HEK293T (cell line): Measurements from ENCODE around the gene RAPGEF4.

ENCODE experiments used
- BHLHE40 ChIP-seq: fragments of 450-650 bp; IDR thresholded peaks from 2 replicates; pipeline ENCODE4 v1.6.1; 2016; ENCODE audit warnings: mild to moderate bottlenecking, moderate library complexity, borderline replicate concordance
- FOXA1 ChIP-seq: fragments of 450-650 bp; IDR thresholded peaks from 2 replicates; pipeline ENCODE4 v1.6.1; 2016; ENCODE audit warnings: mild to moderate bottlenecking
- FOXK2 ChIP-seq: fragments of 450-650 bp; IDR thresholded peaks from 2 replicates; pipeline ENCODE4 v1.6.1; 2016; ENCODE audit warnings: mild to moderate bottlenecking
- L3MBTL2 ChIP-seq: fragments of 450-650 bp; conservative IDR thresholded peaks from 2 replicates; pipeline ENCODE4 v1.6.1; 2016; ENCODE audit warnings: mild to moderate bottlenecking
- SP1 ChIP-seq: fragments of 450-650 bp; IDR thresholded peaks from 2 replicates; pipeline ENCODE4 v1.6.1; 2017

GRCh38 chr2:172977270-172978062 lies 241.8 kb downstream of the RAPGEF4 start:
- TF ChIP-seq L3MBTL2, result no peak
- TF ChIP-seq FOXK2, result no peak
- no peak for TF ChIP-seq BHLHE40
- TF ChIP-seq FOXA1, result no peak
- TF ChIP-seq SP1, result no peak
